A549 (cell line): ENCODE data around the gene PDCD10.

Experiments used
- CEBPB ChIP-seq, 2 experiments: fragments of >200 bp in 1 of 2; sonication (Bioruptor Twin) in 1 of 2; formaldehyde crosslinking in 1 of 2; IDR thresholded peaks; 2 replicates each; pipeline ENCODE4 v1.6.1; 2012 to 2016
- CTCF ChIP-seq: fragments of >200 bp; sonication (Bioruptor Twin); formaldehyde crosslinking; IDR thresholded peaks from 3 replicates; pipeline ENCODE4 v1.5.1; 2016
- JUN ChIP-seq, 2 experiments: fragments of >200 bp; sonication (Bioruptor Twin); formaldehyde crosslinking; IDR thresholded peaks; 2 replicates in 1 of 2; 3 replicates in 1 of 2; pipeline ENCODE4 v1.6.1; 2016 to 2017

- TF ChIP-seq CTCF (no peak), CEBPB (IDR thresholded peaks at IDR 0.05) (no peak), JUN (IDR thresholded peaks at IDR 0.05) (no peak)
These were observed 55.2 kb downstream of the PDCD10 start for GRCh38 chr3:167679526-167679925.
